Activated effector memory CD4-positive, alpha-beta T cell treated with Interleukin-2 at 50 U/mL for 16 hours (primary cell): ENCODE results near the gene ANKLE2.
A peak's percentile ranks its signal among the peaks of the same experiment; 100 is the strongest.
"Not testable (repeated sequence)": the region's sequence is repeated elsewhere in the genome, so short reads cannot be mapped to it uniquely, and the experiment has no call there.

Source experiments
- DNase-seq: peaks from one replicate; pipeline ENCODE4 v3.0.0-alpha.2; 2020

ANKLE2 gene

GRCh38 chr12:132776816-132777568 lies 15.4 kb upstream of the ANKLE2 start:
- no peak for DNase-seq

GRCh38 chr12:132776230-132776625 lies 14.6 kb upstream of the ANKLE2 start:
- DNase-seq: not testable (repeated sequence)

- DNase-seq: no peak
These were observed 14.0 kb upstream of the ANKLE2 start for GRCh38 chr12:132775502-132776229.

- DNase-seq: no peak
These were observed 13.1 kb upstream of the ANKLE2 start for GRCh38 chr12:132774646-132775275.

- DNase-seq: no peak
These were observed 12.5 kb upstream of the ANKLE2 start for GRCh38 chr12:132774159-132774558.

- no peak for DNase-seq
These were observed 11.7 kb upstream of the ANKLE2 start for GRCh38 chr12:132773077-132773955.

- DNase-seq: no peak
These were observed 11.0 kb upstream of the ANKLE2 start for GRCh38 chr12:132772606-132773005.

GRCh38 chr12:132771126-132771838 lies 9.7 kb upstream of the ANKLE2 start:
- peak; percentile 37 for DNase-seq

- no peak for DNase-seq
These were observed 4.9 kb upstream of the ANKLE2 start for GRCh38 chr12:132766380-132767085.

- DNase-seq: no peak
These were observed 3.7 kb upstream of the ANKLE2 start for GRCh38 chr12:132765361-132765760.

GRCh38 chr12:132764231-132764630 lies 2.6 kb upstream of the ANKLE2 start:
- DNase-seq: no peak

GRCh38 chr12:132761921-132762583 lies 420 bp upstream of the ANKLE2 start:
- DNase-seq: peak; percentile 82

- DNase-seq: no peak
These were observed 2.3 kb downstream of the ANKLE2 start for GRCh38 chr12:132759359-132759758.

GRCh38 chr12:132758825-132759224 lies 2.8 kb downstream of the ANKLE2 start:
- not testable (repeated sequence) for DNase-seq

- DNase-seq: no peak
These were observed 7.3 kb downstream of the ANKLE2 start for GRCh38 chr12:132754160-132754932.

GRCh38 chr12:132753670-132754069 lies 8.0 kb downstream of the ANKLE2 start:
- DNase-seq: not testable (repeated sequence)

- no peak for DNase-seq
These were observed 13.3 kb downstream of the ANKLE2 start for GRCh38 chr12:132748319-132748718.

- no peak for DNase-seq
These were observed 13.7 kb downstream of the ANKLE2 start for GRCh38 chr12:132747896-132748295.

- DNase-seq: no peak
These were observed 14.2 kb downstream of the ANKLE2 start for GRCh38 chr12:132747395-132747794.

GRCh38 chr12:132746613-132747012 lies 15.0 kb downstream of the ANKLE2 start:
- DNase-seq: no peak
